Mucosa of rectum (tissue), 2 donors: Measurements from ENCODE around the gene SPDYE3.
"Not testable (repeated sequence)": the region's sequence is repeated elsewhere in the genome, so short reads cannot be mapped to it uniquely, and the experiment has no call there.

ENCODE experiments used
- H3K27ac ChIP-seq, 2 donors: one replicate each; pipeline ENCODE4 v1.7.0; 2013; ENCODE audit warnings: inconsistent platforms in 2 of 2, low read depth in 2 of 2, low read length in 2 of 2
- H3K27me3 ChIP-seq, 2 donors: one replicate each; pipeline ENCODE4 v1.7.0; 2013; ENCODE audit warnings: low read length in 2 of 2; ENCODE audit not compliant: control insufficient read depth in 2 of 2, insufficient read depth in 2 of 2
- H3K36me3 ChIP-seq, 2 donors: one replicate each; pipeline ENCODE4 v1.7.0; 2013; ENCODE audit warnings: low read length in 2 of 2; ENCODE audit not compliant: control insufficient read depth in 2 of 2, insufficient read depth in 2 of 2
- H3K4me1 ChIP-seq, 2 donors: one replicate each; pipeline ENCODE4 v1.7.0; 2013; ENCODE audit warnings: low read length in 2 of 2, mild to moderate bottlenecking in 1 of 2; ENCODE audit not compliant: control insufficient read depth in 2 of 2, insufficient read depth in 2 of 2
- H3K4me3 ChIP-seq, 2 donors: one replicate each; pipeline ENCODE4 v1.7.0; 2013; ENCODE audit warnings: low read length in 2 of 2
- H3K9ac ChIP-seq, 2 donors: one replicate each; pipeline ENCODE4 v1.7.0; 2013; ENCODE audit warnings: low read length in 2 of 2, low read depth in 1 of 2, mild to moderate bottlenecking in 1 of 2
- H3K9me3 ChIP-seq, 2 donors: one replicate each; pipeline ENCODE4 v1.7.0; 2013; ENCODE audit warnings: low read length in 2 of 2; ENCODE audit not compliant: control insufficient read depth in 2 of 2
- donor health status: healthy.
- donor health status: Normal muscosa, but diverticular disease.

Gene SPDYE3

GRCh38 chr7:100307402-100307801 lies at the start of gene SPDYE3:
SPDYE3 (plus strand) TSS chr7:100307702; CDS start chr7:100307886, 184 bp downstream.
- H3K4me1 ChIP-seq, H3K36me3 ChIP-seq, H3K9ac ChIP-seq, H3K9me3 ChIP-seq, H3K27ac ChIP-seq, H3K4me3 ChIP-seq, H3K27me3 ChIP-seq: not testable (repeated sequence)

GRCh38 chr7:100259984-100260383 lies 47.5 kb upstream of the SPDYE3 start:
- H3K36me3 ChIP-seq, H3K9ac ChIP-seq, H3K4me1 ChIP-seq, H3K9me3 ChIP-seq, H3K4me3 ChIP-seq, H3K27ac ChIP-seq, H3K27me3 ChIP-seq: not testable (repeated sequence)

- H3K9ac ChIP-seq, H3K27ac ChIP-seq, H3K4me3 ChIP-seq, H3K27me3 ChIP-seq, H3K36me3 ChIP-seq, H3K4me1 ChIP-seq, H3K9me3 ChIP-seq: not testable (repeated sequence)
Observed at GRCh38 chr7:100262896-100263295, 44.6 kb upstream of the SPDYE3 start.

GRCh38 chr7:100264223-100264622 lies 43.3 kb upstream of the SPDYE3 start:
- H3K36me3 ChIP-seq, H3K27ac ChIP-seq, H3K27me3 ChIP-seq, H3K4me1 ChIP-seq, H3K9ac ChIP-seq, H3K4me3 ChIP-seq, H3K9me3 ChIP-seq: not testable (repeated sequence)

GRCh38 chr7:100264669-100265165 lies 42.8 kb upstream of the SPDYE3 start:
- H3K27me3 ChIP-seq, H3K9me3 ChIP-seq, H3K36me3 ChIP-seq, H3K4me3 ChIP-seq, H3K27ac ChIP-seq, H3K9ac ChIP-seq, H3K4me1 ChIP-seq: not testable (repeated sequence)

GRCh38 chr7:100265851-100266250 lies 41.7 kb upstream of the SPDYE3 start:
- H3K36me3 ChIP-seq, H3K27ac ChIP-seq, H3K4me1 ChIP-seq, H3K27me3 ChIP-seq, H3K9ac ChIP-seq, H3K4me3 ChIP-seq, H3K9me3 ChIP-seq: not testable (repeated sequence)

GRCh38 chr7:100266576-100267354 lies 40.7 kb upstream of the SPDYE3 start:
- Histone ChIP-seq H3K36me3 (no peaks in the 10 kb centered on the region), H3K27ac (no peak overlapping the region), H3K4me3 (no peak overlapping the region), H3K9ac (no peak overlapping the region), H3K4me1 (peaks cover 3 to 8% of the 10 kb centered on the region in 2 donors), H3K9me3 (no peaks in the 10 kb centered on the region), H3K27me3 (no peaks in the 10 kb centered on the region)

- Histone ChIP-seq H3K27me3 (no peaks in the 10 kb centered on the region), H3K4me1 (peaks cover 3 to 8% of the 10 kb centered on the region in 2 donors), H3K36me3 (no peaks in the 10 kb centered on the region), H3K4me3 (no peak overlapping the region), H3K27ac (no peak overlapping the region), H3K9me3 (no peaks in the 10 kb centered on the region), H3K9ac (no peak overlapping the region)
Observed at GRCh38 chr7:100267648-100268047, 39.9 kb upstream of the SPDYE3 start.

- H3K9ac ChIP-seq, H3K9me3 ChIP-seq, H3K4me1 ChIP-seq, H3K4me3 ChIP-seq, H3K27ac ChIP-seq, H3K27me3 ChIP-seq, H3K36me3 ChIP-seq: not testable (repeated sequence)
Observed at GRCh38 chr7:100268882-100269281, 38.6 kb upstream of the SPDYE3 start.

GRCh38 chr7:100269306-100270045 lies 38.0 kb upstream of the SPDYE3 start:
- H3K4me1 ChIP-seq, H3K36me3 ChIP-seq, H3K27me3 ChIP-seq, H3K27ac ChIP-seq, H3K4me3 ChIP-seq, H3K9ac ChIP-seq, H3K9me3 ChIP-seq: not testable (repeated sequence)
